T-helper 1 cell treated with Interleukin-12 subunit alpha and Interleukin-12 subunit beta and Interleukin-4 antibody, amounts not matched to agents 30 ng/mL and 1 ng/mL, for 36 hours (primary cell): Measurements from ENCODE around the gene ANXA1. TPM values are rescaled to one million over a fixed set of nuclear protein-coding genes. Genes with fewer than 3 reads are reported as not detected.

ENCODE experiments used
- intact Hi-C: fragments of 100-400 bp; cut with micrococcal nuclease; formaldehyde crosslinking; loops from one replicate; pipeline ENCODE4 v1.15.1; 2024
- total RNA-seq: library from RNA; stranded (reverse); gene quantifications from 2 replicates; pipeline ENCODE4 v1.2.3, GENCODE V29; 2022

ANXA1 gene, protein sequence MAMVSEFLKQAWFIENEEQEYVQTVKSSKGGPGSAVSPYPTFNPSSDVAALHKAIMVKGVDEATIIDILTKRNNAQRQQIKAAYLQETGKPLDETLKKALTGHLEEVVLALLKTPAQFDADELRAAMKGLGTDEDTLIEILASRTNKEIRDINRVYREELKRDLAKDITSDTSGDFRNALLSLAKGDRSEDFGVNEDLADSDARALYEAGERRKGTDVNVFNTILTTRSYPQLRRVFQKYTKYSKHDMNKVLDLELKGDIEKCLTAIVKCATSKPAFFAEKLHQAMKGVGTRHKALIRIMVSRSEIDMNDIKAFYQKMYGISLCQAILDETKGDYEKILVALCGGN
- 125 and 127 TPM in 2 replicates for total RNA-seq

DNA sequence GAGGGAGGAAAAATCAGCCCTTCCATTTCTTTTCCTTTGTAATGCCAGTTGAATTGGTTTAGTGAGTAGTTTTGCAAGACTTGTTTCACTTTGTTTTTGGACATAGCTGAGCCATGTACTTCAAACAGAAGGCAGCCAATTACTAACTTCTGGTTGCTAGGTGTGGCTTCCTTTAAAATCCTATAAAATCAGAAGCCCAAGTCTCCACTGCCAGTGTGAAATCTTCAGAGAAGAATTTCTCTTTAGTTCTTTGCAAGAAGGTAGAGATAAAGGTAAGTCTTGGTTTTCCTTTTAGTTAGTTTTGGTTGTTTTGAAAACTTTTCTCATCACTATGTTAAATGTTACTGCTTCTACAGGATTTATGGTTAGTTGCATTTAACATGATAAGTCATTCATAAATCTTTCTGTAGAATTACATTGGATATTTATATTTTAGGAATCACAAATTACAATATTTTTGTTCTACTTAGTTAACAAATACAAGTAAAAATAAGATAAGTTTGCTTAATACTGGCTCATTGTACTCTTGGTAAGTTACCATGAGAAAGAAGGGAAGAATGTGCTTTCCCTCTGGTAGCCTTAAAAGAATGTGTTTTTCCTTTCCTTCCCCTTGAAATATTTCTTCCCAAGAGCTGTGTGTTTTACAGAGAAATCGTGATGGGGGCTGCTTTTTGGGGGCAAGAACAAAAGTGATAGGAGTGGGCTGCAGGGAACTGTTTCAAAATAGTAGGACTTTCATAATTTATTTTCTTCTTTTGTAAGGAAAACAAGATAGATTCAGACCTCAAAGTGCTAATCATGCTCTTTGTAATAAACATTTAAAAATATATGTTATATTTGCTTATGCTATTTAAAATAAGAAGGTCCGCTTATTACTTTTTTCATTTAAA, at the start of gene ANXA1:
TSS of gene ANXA1 (plus strand) at position 213 of the 890 bp plus-strand sequence. CDS start 6,671 bp downstream, outside the sequence.
- intact Hi-C loops, result loop anchor here (1.0 to 10.0 kb wide), 7 partner anchors 625 to 1933 kb away; partner anchors contain the start of genes CARNMT1, NMRK1, OSTF1 and RORB

DNA sequence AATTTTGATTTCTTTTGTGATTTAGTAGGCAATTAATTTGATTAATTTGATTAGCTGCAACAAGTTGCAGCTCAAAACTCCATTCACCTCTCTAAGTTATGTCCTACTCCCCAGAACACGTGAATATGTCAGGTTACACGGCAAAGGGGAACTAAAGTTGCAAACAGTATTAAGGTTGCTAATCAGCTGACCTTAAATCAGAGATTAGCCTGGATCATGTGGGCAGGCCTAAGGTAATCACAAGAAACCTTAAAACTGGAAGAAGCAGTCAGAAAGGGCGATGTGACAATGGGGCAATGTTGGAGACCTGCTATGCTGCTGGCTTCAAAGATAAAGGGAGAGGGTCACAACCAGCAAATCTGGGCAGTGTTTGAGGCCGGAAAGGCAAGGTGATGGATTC, 47.3 kb upstream of the ANXA1 start:
- intact Hi-C loops, result no loop called here

DNA sequence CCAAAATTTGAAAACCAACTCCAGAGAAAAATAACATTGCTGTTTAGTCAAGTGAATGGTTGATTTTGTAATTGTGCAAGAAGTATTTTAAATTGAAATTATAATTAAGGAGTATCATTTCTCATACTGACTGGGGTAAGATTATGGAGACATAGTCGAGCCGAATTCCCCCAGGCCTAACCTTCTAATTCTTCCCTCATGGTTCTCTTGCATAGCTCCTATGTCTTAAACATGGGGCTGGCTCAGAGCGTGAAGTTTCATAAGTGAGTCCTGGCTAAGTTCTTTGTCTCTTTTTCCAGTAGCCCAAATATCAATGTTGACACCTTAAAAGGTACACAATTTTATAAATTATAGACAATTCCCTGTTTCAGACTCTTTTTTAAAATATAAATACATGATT, 46.7 kb upstream of the ANXA1 start:
- intact Hi-C loops, result no loop called here

DNA sequence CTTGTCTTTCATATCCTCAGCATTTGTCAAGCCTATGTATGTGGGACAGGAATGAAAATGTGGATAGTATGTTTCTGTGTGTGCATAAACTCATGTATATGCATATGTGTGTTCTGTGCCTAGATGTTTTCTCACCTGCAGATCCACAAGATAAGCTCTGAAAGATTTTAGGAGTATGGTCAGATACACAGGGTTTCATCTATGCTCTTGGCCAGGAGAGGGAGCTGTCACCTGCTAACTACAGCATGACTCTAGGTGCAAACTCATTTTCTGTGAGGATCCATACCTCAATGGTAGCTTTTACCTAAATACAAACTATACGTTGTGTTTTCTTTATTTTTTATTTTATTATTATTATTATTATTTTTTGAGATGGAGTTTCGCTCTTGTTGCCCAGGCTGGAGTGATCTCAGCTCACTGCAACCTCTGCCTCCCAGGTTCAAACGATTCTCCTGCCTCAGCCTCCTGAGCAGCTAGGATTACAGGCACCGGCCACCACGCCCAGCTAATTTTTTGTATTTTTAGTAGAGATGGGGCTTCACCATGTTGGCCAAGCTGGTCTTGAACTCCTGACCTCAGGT, 44.1 kb upstream of the ANXA1 start:
- intact Hi-C loops, result loop anchor here (1.0 to 2.0 kb wide), 4 partner anchors 25 to 77 kb away; no protein-coding TSS in a partner anchor

DNA sequence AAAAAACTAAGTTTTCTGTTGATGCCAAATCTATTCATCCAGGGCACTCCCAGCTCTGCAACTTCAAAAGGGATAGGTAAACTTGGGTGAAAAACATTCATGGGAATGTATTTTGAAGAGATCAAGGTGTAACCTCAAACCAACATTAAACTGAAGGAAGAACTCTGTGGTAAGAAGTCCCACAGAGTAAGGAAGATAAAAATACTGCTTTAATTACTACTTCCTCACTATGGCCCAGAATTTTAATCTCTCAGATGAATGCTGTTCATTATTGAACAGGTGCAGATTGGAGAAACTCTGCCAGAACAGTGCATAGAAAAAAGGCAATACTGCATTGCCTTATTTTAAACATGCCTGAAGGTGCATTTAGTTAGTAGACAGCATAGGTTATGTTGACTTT, 37.6 kb upstream of the ANXA1 start:
- intact Hi-C loops, result no loop called here

DNA sequence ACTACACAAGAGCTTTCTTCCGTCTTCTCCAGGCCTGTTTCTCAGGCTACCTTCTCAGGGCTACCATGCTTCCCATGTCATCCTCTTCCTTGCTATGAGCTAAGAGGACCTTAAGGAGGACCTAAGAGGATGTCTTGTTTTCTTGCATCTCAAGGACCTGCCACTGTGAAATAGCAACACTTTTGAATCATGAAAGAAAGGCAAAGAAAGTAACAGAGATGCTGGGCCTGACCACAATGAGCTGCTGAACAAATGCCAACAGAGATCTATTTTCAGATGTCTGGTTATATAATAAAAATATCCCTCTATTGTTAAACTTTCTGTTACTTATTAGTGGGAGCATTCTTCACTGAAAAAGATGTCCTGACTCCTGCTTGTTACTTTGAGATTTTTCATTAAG, 36.7 kb upstream of the ANXA1 start:
- intact Hi-C loops, result no loop called here

DNA sequence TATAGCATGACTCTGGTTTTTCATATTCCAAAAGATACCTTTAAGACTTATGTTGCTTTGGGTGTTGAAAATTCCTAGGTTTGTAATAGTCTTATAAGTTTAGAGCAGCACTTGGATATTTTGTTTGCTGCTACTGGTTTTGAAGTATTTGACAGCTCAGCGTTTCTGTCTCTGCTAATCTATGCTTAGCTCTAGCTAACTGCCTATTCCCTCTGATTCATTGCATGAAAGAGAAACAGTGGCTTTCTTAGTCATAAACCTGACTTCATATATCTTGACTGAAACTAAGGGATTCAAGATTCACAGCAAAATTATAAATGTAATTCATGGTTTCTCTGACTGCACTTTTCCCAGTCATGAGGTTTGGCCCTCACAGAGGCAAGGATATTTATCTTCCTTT, 35.6 kb upstream of the ANXA1 start:
- intact Hi-C loops, result loop anchor here (1.0 to 2.0 kb wide), 2 partner anchors 16 to 33 kb away; no protein-coding TSS in a partner anchor

DNA sequence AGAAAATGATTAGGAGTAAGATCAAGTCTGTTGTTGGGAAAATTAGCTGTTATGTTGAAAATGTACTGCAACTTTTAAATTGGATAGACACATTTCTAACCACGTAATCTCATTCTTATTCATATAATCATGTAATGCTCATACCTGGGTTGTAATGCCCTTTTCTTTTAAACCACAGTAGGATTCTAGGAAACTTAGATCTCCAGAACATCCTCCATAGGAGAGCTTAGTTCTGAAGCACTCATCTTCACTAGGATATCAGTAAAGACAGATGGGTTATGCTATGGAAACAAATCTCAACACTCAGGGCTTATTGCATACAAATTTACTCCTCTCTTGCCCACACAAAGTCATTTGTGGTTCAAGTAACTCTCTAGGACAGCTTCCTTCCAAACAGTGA, 34.8 kb upstream of the ANXA1 start:
- intact Hi-C loops, result loop anchor here (1.0 to 2.0 kb wide), 2 partner anchors 15 to 32 kb away; no protein-coding TSS in a partner anchor

DNA sequence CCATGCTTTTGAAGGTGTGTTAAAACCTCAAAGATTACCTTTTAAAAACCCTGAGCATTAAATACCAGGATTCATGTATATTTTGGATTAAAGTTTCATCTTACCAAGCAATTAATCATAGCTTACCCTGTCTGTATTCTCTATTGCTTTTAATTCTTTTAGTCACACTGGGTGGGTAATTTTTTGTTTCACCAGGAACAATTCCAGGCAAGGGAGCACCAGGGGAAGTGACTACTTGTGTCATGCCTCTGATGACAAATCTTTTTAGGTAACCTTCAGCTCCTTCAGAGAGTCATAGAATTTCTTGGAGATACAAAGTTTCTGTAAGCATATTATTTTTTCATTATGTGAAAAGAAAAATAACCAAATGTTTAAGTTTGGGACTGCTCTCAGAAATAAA, 33.4 kb upstream of the ANXA1 start:
- intact Hi-C loops, result no loop called here

DNA sequence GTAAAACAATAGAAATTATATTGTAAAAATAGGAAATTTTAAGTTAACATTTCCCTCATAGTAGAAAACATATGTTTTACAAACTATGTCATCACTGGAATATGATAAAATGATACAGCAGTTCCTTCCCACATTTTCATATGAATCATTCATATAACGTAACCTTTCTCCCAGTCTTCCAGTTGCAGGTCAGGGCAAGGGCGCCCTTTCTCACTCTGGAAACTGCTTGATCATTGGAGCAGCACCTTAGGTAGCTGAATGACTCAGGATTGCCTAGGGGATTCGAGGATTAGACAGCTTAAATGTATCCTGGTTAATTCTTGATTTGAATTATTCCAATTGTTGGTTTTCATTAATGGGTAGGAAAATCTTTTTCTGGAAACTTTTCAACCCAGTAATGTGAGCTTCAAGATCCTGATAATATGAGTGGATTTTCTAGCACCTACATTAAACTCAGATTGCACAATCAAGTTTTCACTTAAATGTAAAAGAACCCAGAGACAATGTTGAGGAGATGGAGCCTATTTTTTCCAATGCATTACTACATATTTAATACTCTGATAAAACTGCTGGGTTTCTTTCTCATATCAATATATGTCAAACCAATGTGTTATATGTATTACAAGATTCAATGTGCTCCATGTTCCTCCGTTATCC, 32.6 kb upstream of the ANXA1 start:
- intact Hi-C loops, result no loop called here

DNA sequence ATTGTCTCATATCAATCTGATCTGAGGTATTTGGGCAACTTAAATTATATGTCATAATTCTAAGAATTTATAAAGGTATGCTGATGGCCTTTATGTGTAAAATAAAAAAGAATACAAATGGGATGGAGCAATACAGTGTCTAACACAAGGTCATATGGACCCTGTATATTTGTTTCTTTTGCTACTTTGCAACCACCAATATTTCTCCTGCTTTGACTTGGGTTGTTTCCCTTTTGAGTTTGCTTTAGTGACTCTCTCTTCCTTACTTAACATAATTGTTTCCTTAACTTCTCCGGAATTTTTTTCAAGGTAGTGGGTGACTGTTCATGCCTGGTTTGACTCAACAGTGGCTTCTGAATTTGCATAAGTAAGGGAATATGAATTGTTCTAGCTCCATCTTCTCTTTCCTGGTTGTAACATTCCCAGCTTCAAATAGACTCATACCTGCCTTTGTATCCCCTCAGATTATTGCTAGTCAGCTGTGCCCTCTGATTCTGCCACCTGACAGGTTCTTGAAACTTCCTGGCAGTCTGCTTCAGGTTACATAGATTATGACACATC, 30.2 kb upstream of the ANXA1 start:
- intact Hi-C loops, result no loop called here

DNA sequence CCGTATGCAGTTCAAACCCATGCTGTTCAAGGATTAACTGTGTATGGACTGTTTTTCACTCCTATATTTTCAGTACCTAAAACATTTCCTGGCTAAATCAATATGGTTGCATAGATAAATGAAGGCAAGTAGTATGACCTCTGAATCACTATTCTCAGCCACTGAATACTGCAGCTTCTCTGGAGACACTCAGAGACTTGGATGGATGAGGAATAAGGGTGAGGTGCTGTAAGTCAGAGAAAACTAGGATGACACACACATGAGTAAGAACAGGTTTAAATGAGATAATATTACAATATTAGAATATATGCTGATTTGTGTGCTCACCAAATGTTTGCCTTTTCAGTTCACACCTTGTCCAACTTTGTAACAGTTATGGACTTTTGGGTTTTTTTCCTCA, 26.0 kb upstream of the ANXA1 start:
- intact Hi-C loops, result no loop called here

DNA sequence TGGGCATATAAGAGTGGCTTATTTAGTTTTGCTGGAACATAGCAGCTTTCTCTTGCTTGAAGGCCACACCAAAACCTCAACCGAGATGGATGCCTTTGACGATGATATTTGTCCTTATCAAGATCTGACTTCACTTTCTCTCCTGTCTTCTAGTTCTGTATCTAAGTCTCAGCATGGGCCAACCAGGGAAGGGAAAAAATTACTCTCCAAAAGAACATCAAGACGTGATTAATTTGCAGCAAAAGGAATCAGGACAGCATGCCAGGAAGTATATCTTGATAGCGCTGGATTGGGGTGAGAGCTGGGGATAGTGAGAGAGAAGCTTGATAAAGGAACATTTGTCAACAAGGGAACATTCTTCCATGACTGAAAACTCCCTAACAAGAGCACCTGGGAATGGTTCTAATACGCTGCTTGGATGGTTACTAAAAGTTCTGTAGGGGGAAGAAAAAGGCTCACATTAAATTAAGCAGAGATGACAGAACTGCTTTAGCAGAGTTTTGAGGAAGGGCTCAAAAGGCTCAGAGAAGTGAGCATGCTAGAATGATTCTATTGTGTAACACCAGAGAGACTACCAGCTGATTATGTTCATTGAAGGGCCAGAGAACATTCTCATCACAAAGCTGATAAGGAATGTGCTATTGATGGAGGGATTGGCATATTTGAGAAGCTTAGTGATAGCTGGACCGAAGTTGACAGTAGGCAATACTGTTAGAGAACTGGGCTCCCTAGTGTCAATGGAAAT, 21.6 kb upstream of the ANXA1 start:
- intact Hi-C loops, result loop anchor here (5.0 to 10.0 kb wide), 5 partner anchors 603 to 1957 kb away; partner anchors contain the start of genes NMRK1, OSTF1 and RORB

DNA sequence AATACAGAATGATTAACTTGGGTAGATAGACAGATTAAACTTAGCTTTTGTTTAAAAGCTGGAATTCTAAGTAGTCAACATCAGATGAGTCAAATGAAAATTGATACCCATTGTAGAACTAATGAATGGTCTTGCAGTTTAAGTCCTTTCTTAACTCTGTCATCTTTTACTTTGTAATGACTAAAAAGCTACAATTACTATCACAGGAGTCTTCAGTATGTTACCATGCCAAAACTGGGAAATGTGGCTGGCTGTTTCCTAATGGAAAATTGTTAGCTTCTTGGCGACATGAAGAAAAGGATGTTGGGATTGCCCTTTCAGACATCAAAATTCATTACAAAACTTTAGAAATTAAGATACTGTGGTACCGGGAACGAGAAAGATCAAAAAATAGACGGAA, 20.2 kb upstream of the ANXA1 start:
- intact Hi-C loops, result loop anchor here (5.0 to 10.0 kb wide), 5 partner anchors 604 to 1956 kb away; partner anchors contain the start of genes NMRK1, OSTF1 and RORB

DNA sequence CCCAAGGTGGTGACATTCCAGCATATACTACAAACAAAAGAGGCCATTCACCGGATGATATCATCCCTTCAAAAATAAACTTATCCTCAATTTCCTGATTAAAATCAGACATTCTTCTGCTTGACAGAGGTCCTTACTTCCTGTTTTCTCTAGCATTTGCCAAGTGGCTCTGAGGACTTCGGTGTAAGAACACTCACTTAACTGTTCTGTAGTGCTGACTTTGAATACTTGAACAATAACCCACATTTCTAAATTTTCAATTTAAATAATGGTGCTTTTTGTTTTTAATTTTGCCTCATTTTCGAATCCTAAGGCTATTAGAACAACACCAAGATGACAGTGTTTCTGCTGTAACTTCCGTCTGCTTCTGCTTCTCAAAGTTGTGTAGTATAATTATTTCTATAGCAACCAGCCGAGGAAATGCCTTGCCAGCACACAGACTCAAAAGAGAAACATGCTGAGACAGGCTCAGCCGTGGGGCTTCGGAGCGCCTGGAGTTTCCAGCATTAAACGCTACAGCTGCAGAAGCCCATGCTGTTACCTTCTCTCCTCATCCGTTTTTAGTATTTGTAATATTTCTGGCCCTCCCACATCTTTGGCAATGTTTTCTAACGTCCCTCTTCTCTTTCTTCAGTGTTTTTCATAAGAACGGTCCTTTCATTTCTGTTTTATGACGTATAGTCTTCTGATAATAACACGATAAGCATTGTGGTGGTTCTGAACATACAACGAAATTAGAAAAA, 19.5 kb upstream of the ANXA1 start:
- intact Hi-C loops, result loop anchor here (1.0 to 10.0 kb wide), 13 partner anchors 16 to 1955 kb away; partner anchors contain the start of genes ABHD17B, C9orf85, CARNMT1 and NMRK1

DNA sequence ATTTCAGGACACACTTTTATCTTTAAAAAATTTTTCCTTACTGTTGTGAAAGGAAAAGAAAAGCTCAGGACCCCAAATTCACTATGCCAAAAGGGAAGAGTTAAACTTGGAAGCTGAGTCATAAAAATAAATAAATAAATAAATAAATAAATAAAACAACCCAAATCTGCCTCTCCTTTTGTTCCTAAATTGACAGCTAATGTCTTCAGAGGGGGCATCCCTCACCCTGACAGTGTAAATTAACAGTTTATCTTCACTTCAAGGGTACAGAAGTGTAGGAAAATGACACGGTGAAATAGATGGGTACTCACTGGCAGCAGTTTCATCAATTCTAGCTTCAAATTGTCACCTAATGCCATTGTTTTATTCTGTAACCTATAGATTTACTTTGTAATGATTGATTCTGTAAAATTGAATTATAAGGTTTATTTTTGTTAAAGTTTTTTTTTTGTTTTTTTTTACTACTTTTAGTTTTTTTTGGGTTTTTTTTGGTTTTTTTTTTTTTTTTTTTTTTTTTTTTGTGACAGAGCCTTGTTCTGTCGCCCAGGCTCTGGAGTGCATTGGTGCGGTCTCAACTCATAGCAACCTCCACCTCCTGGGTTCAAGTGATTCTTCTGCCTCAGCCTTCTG, 18.5 kb upstream of the ANXA1 start:
- intact Hi-C loops, result loop anchor here (2.0 to 10.0 kb wide), 6 partner anchors 606 to 1954 kb away; partner anchors contain the start of genes ABHD17B, C9orf85, NMRK1 and OSTF1

DNA sequence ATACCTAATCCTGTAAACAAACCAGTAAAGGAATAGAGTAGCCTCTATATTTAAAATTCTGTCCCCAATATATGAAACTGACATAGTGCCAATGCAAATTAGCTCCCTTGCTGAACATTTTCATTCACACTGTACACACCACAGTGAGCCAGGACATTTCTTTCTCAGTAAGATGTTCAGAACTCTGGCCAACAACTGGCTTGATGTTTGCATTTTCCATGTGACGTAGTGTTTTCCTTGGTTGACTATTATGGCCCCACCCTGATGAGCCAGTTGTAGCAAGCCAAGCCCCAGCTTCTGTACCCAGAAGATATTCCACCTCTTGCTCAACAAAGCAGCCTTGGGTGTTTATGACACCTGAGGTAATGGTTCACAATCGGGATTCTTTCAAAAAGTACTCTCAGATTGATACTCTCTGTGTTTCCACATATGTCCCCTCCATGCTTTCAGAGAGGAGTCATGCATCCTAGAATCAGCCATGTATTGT, 17.7 kb upstream of the ANXA1 start:
- intact Hi-C loops, result loop anchor here (2.0 to 10.0 kb wide), 6 partner anchors 607 to 1953 kb away; partner anchors contain the start of genes ABHD17B, C9orf85, NMRK1 and OSTF1

DNA sequence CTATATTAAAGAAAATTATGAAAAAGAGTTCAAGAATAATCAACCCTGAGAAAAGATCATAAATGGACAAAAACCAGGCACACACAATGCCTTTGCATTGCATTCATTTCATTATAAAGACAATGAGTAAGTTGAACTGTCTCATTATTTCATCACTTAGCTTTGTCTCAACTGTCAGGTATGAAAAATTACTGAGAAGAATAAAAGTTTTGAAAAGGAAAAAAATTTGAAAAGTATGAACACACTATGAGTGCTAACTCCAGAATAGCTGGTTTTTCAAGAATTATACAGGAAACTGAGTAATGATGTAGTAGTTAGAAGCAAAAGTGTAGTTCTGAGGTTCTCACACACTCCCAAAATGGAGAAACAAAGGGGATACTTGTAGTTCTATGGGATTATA, 16.3 kb upstream of the ANXA1 start:
- intact Hi-C loops, result loop anchor here (10.0 kb wide), 1 partner anchor 1109 kb away; no protein-coding TSS in a partner anchor
